Activated naive CD8-positive, alpha-beta T cell treated with anti-CD3 and anti-CD28 coated beads for 36 hours (primary cell): ENCODE data around the gene DOK3. TPM values are rescaled to one million over a fixed set of nuclear protein-coding genes. Genes with fewer than 3 reads are reported as not detected.
"Not testable (repeated sequence)": the region's sequence is repeated elsewhere in the genome, so short reads cannot be mapped to it uniquely, and the experiment has no call there.

ENCODE experiments used
- DNase-seq: peaks from one replicate; pipeline ENCODE4 v3.0.0; 2021
- H3K27ac Mint-ChIP-seq: one replicate; pipeline ENCODE4 v1.8.0; 2022; ENCODE audit warnings: mild to moderate bottlenecking, moderate library complexity, mixed read lengths
- H3K27me3 Mint-ChIP-seq: one replicate; pipeline ENCODE4 v1.8.0; 2022; ENCODE audit warnings: mild to moderate bottlenecking, mixed read lengths
- H3K36me3 Mint-ChIP-seq: one replicate; pipeline ENCODE4 v1.8.0; 2021; ENCODE audit warnings: mild to moderate bottlenecking, mixed read lengths
- H3K4me1 Mint-ChIP-seq: one replicate; pipeline ENCODE4 v1.8.0; 2021; ENCODE audit warnings: mixed read lengths
- H3K4me3 Mint-ChIP-seq: one replicate; pipeline ENCODE4 v1.8.0; 2022; ENCODE audit warnings: mild to moderate bottlenecking, moderate library complexity, mixed read lengths
- H3K9me3 Mint-ChIP-seq: one replicate; pipeline ENCODE4 v1.8.0; 2022; ENCODE audit warnings: mixed read lengths
- total RNA-seq, 2 experiments: library from RNA; stranded (reverse); gene quantifications; one replicate each; pipeline ENCODE4 v1.2.3, GENCODE V29; 2021

DOK3 gene
- total RNA-seq, 2 experiments from 2014 or later = 8.2 to 8.6 TPM

- no peaks in the 10 kb centered on the region for H3K27me3 Mint-ChIP-seq
- no peaks in the 10 kb centered on the region for H3K36me3 Mint-ChIP-seq
- no peak for DNase-seq
- no peak overlapping the region for H3K4me3 Mint-ChIP-seq
- peaks cover 7% of the 10 kb centered on the region for H3K4me1 Mint-ChIP-seq
- H3K27ac Mint-ChIP-seq = no peak overlapping the region
- H3K9me3 Mint-ChIP-seq = no peaks in the 10 kb centered on the region
Observed at GRCh38 chr5:177542816-177543465, 33.3 kb upstream of the DOK3 start.

GRCh38 chr5:177540438-177540837, 30.8 kb upstream of the DOK3 start:
- H3K36me3 Mint-ChIP-seq = peaks cover under 1% of the 10 kb centered on the region
- H3K9me3 Mint-ChIP-seq = no peaks in the 10 kb centered on the region
- H3K4me1 Mint-ChIP-seq = peaks cover 5% of the 10 kb centered on the region
- no peak overlapping the region for H3K27ac Mint-ChIP-seq
- no peaks in the 10 kb centered on the region for H3K27me3 Mint-ChIP-seq
- DNase-seq = no peak
- no peak overlapping the region for H3K4me3 Mint-ChIP-seq

- DNase-seq = no peak
- no peaks in the 10 kb centered on the region for H3K27me3 Mint-ChIP-seq
- H3K4me3 Mint-ChIP-seq = no peak overlapping the region
- H3K36me3 Mint-ChIP-seq = peaks cover 2% of the 10 kb centered on the region
- peaks cover 5% of the 10 kb centered on the region for H3K4me1 Mint-ChIP-seq
- H3K9me3 Mint-ChIP-seq = no peaks in the 10 kb centered on the region
- no peak overlapping the region for H3K27ac Mint-ChIP-seq
Observed at GRCh38 chr5:177539411-177539810, 29.8 kb upstream of the DOK3 start.

- no peak overlapping the region for H3K27ac Mint-ChIP-seq
- no peaks in the 10 kb centered on the region for H3K9me3 Mint-ChIP-seq
- peaks cover 5% of the 10 kb centered on the region for H3K4me1 Mint-ChIP-seq
- H3K27me3 Mint-ChIP-seq = no peaks in the 10 kb centered on the region
- no peak for DNase-seq
- peaks cover 2% of the 10 kb centered on the region for H3K36me3 Mint-ChIP-seq
- no peak overlapping the region for H3K4me3 Mint-ChIP-seq
Observed at GRCh38 chr5:177538876-177539275, 29.2 kb upstream of the DOK3 start.

GRCh38 chr5:177537389-177538361, 28.0 kb upstream of the DOK3 start:
- Mint-ChIP-seq H3K9me3 (no peaks in the 10 kb centered on the region), H3K4me1 (no peaks in the 10 kb centered on the region), H3K27me3 (no peaks in the 10 kb centered on the region), H3K36me3 (peaks cover 2% of the 10 kb centered on the region), H3K27ac (no peak overlapping the region), H3K4me3 (no peak overlapping the region)
- no peak for DNase-seq

- H3K4me3 Mint-ChIP-seq = no peak overlapping the region
- H3K27ac Mint-ChIP-seq = no peak overlapping the region
- peaks cover 5% of the 10 kb centered on the region for H3K36me3 Mint-ChIP-seq
- no peaks in the 10 kb centered on the region for H3K4me1 Mint-ChIP-seq
- no peaks in the 10 kb centered on the region for H3K9me3 Mint-ChIP-seq
- no peak for DNase-seq
- H3K27me3 Mint-ChIP-seq = no peaks in the 10 kb centered on the region
Observed at GRCh38 chr5:177536386-177536785, 26.8 kb upstream of the DOK3 start.

- Mint-ChIP-seq H3K27me3 (no peaks in the 10 kb centered on the region), H3K36me3 (peaks cover 8% of the 10 kb centered on the region), H3K9me3 (no peaks in the 10 kb centered on the region), H3K27ac (no peak overlapping the region), H3K4me1 (no peaks in the 10 kb centered on the region), H3K4me3 (no peak overlapping the region)
- DNase-seq = no peak
Observed at GRCh38 chr5:177535125-177535524, 25.5 kb upstream of the DOK3 start.

GRCh38 chr5:177534433-177534832, 24.8 kb upstream of the DOK3 start:
- H3K4me1 Mint-ChIP-seq, H3K36me3 Mint-ChIP-seq, H3K4me3 Mint-ChIP-seq, H3K27me3 Mint-ChIP-seq, H3K9me3 Mint-ChIP-seq, H3K27ac Mint-ChIP-seq, DNase-seq: not testable (repeated sequence)

GRCh38 chr5:177531209-177531940, 21.7 kb upstream of the DOK3 start:
- Mint-ChIP-seq H3K27me3 (no peaks in the 10 kb centered on the region), H3K9me3 (no peaks in the 10 kb centered on the region), H3K4me3 (no peak overlapping the region), H3K4me1 (no peaks in the 10 kb centered on the region), H3K36me3 (peaks cover 8% of the 10 kb centered on the region), H3K27ac (no peak overlapping the region)
- DNase-seq = no peak

GRCh38 chr5:177530638-177531037, 21.0 kb upstream of the DOK3 start:
- H3K27me3 Mint-ChIP-seq = no peaks in the 10 kb centered on the region
- no peak overlapping the region for H3K4me3 Mint-ChIP-seq
- H3K36me3 Mint-ChIP-seq = peaks cover 8% of the 10 kb centered on the region
- DNase-seq = no peak
- H3K9me3 Mint-ChIP-seq = no peaks in the 10 kb centered on the region
- no peak overlapping the region for H3K27ac Mint-ChIP-seq
- H3K4me1 Mint-ChIP-seq = no peaks in the 10 kb centered on the region

GRCh38 chr5:177529247-177530203, 19.9 kb upstream of the DOK3 start:
- Mint-ChIP-seq H3K27ac (no peak overlapping the region), H3K9me3 (no peaks in the 10 kb centered on the region), H3K4me3 (no peak overlapping the region), H3K36me3 (peaks cover 6% of the 10 kb centered on the region), H3K27me3 (no peaks in the 10 kb centered on the region), H3K4me1 (no peaks in the 10 kb centered on the region)
- DNase-seq = no peak

GRCh38 chr5:177528631-177529030, 19.0 kb upstream of the DOK3 start:
- no peak for DNase-seq
- Mint-ChIP-seq H3K4me3 (no peak overlapping the region), H3K36me3 (peaks cover 6% of the 10 kb centered on the region), H3K27ac (no peak overlapping the region), H3K9me3 (no peaks in the 10 kb centered on the region), H3K27me3 (no peaks in the 10 kb centered on the region), H3K4me1 (no peaks in the 10 kb centered on the region)

- peaks cover 6% of the 10 kb centered on the region for H3K36me3 Mint-ChIP-seq
- no peaks in the 10 kb centered on the region for H3K27me3 Mint-ChIP-seq
- no peak overlapping the region for H3K27ac Mint-ChIP-seq
- DNase-seq = no peak
- H3K4me1 Mint-ChIP-seq = no peaks in the 10 kb centered on the region
- H3K9me3 Mint-ChIP-seq = no peaks in the 10 kb centered on the region
- H3K4me3 Mint-ChIP-seq = no peak overlapping the region
Observed at GRCh38 chr5:177527595-177527994, 18.0 kb upstream of the DOK3 start.

- Mint-ChIP-seq H3K4me3 (no peak overlapping the region), H3K27ac (no peak overlapping the region), H3K27me3 (no peaks in the 10 kb centered on the region), H3K36me3 (peaks cover 3% of the 10 kb centered on the region), H3K4me1 (peaks cover under 1% of the 10 kb centered on the region), H3K9me3 (no peaks in the 10 kb centered on the region)
- DNase-seq = no peak
Observed at GRCh38 chr5:177526791-177527190, 17.2 kb upstream of the DOK3 start.
